ENCODE measurements around the gene MYH16.

GRCh38 chr7:99290980-99291607 is 18.5 kb downstream of the MYH16 start:
- TF ChIP-seq CTCF (conservative IDR thresholded peaks at IDR 0.05 in 1 of 2, IDR thresholded peaks at IDR 0.05 in 1 of 2; ENCODE audit: extremely low read depth in 1 of 2, insufficient read depth in 1 of 2, low read depth in 1 of 2, low read length in 2 of 2), result no peak
- no peak for TF ChIP-seq EZH2 (IDR thresholded peaks at IDR 0.05; ENCODE audit: borderline replicate concordance, low read length)

Measured in mammary epithelial cell (primary cell).